Tibial nerve (tissue), 4 donors: ENCODE data around the gene SLC5A2.

Experiments used
- CTCF ChIP-seq, 5 experiments: fragments of 200-600 bp in 3 of 5; fragments of 450-650 bp in 2 of 5; sonication (generic) in 3 of 5; IDR thresholded peaks; one replicate each; pipeline ENCODE4 v1.5.1; 2016 to 2019; ENCODE audit warnings: antibody characterized with exemption in 5 of 5, mild to moderate bottlenecking in 3 of 5, moderate library complexity in 2 of 5
- EP300 ChIP-seq, 2 donors: sonication (generic); formaldehyde crosslinking; IDR thresholded peaks; one replicate each; pipeline ENCODE4 v1.6.1; 2017; ENCODE audit warnings: antibody characterized with exemption in 2 of 2, mild to moderate bottlenecking in 1 of 2
- POLR2A ChIP-seq, 2 donors: fragments of 450-650 bp; IDR thresholded peaks; one replicate each; pipeline ENCODE4 v1.6.1; 2017; ENCODE audit warnings: antibody characterized with exemption in 2 of 2, mild to moderate bottlenecking in 2 of 2, moderate library complexity in 2 of 2

DNA sequence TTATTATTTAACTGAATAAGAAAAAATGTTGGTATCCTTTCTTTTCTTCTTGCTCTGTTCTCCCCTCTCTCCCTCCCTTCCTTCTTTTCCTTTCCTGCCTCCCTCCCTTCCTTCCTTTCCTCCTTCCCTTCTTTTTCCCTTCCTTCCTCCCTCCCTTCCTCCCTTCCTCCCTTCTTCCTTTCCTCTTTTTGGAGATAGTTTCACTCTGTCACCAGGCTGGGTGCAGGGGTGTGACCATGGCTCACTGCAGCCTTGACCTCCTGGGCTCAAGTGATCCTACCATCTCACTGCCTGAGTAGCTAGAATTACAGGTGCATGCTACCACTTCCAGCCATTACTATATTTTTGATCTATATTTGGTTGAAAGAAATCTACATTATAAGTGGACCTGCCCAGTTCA, 31.0 kb downstream of the SLC5A2 start:
- TF ChIP-seq CTCF (IDR thresholded peaks at IDR 0.05): no peak
- TF ChIP-seq POLR2A (IDR thresholded peaks at IDR 0.05): no peak
- no peak for TF ChIP-seq EP300 (IDR thresholded peaks at IDR 0.05)
